ENCODE results near the gene STMND1. TPM values are rescaled to one million over a fixed set of nuclear protein-coding genes. Genes with fewer than 3 reads are reported as not detected.
"Not testable (repeated sequence)": the region's sequence is repeated elsewhere in the genome, so short reads cannot be mapped to it uniquely, and the experiment has no call there.

Gene STMND1
- total RNA-seq, 1 donor from 2014 or later, result not detected

- DNase-seq (ENCODE audit: low read depth), result no peak
- TF ChIP-seq CTCF (conservative IDR thresholded peaks at IDR 0.05; ENCODE audit: low read depth, low read length), result no peak
- H3K4me3 ChIP-seq (ENCODE audit: low read depth, low read length), result no peak overlapping the region
Measured at GRCh38 chr6:17062871-17063440, 38.9 kb upstream of the STMND1 start.

DNA sequence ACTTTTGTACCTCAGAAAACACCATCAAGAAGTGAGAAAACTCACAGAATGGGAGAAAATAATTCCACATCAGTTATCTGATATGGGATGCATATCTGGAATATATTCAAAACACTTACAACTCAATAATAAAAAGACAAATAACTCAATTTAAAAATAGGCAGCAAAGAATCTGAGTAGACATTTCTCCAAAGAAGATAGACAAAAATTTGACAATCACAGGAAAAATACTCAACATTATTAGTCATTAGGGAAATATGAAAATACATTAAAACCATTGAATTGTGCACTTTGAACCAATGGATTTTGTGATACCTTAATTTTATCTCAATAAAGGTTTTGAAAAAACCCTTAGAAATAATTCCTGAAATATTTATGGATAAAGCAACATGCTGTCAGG lies 36.9 kb upstream of the STMND1 start:
- H3K4me3 ChIP-seq (ENCODE audit: low read depth, low read length), result no peak overlapping the region
- no peak for TF ChIP-seq CTCF (conservative IDR thresholded peaks at IDR 0.05; ENCODE audit: low read depth, low read length)
- DNase-seq (ENCODE audit: low read depth), result no peak

DNA sequence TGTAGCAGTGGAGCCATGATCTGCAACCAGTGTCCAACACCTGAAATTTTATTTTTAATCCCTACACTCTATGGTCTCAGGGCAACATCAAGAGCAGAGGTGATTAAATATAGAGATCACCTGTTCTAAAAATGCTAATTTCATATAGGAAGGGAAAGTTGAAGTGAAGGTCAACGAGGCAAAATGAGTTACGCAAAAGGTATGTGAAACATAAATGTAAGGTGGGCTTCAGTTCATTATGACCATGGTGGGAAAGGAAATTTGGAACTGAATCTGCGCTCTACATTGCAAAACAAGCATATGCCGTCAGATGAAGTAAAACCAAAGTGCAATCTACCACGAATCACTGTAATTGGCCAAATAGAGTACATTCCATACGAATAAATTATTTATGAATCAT lies 35.2 kb upstream of the STMND1 start:
- TF ChIP-seq CTCF (conservative IDR thresholded peaks at IDR 0.05; ENCODE audit: low read depth, low read length), result no peak
- H3K4me3 ChIP-seq (ENCODE audit: low read depth, low read length), result no peak overlapping the region
- no peak for DNase-seq (ENCODE audit: low read depth)

DNA sequence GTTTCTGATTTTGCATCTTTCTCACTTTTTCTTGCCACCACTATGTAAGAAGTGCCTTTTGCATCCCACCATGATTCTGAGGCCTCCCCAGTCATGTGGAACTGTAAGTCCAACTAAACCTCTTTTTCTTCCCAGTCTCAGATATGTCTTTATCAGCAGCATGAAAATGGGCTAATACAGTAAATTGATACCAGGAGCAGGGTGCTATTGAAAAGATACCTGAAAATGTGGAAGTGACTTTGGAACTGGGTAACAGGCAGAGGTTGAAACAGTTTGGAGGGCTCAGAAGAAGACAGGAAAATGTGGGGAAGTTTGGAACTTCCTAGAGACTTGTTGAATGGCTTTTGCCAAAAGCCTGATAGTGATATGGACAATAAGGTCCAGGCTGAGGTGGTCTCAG lies 32.9 kb upstream of the STMND1 start:
- DNase-seq (ENCODE audit: low read depth); H3K4me3 ChIP-seq (ENCODE audit: low read depth, low read length): not testable (repeated sequence)

DNA sequence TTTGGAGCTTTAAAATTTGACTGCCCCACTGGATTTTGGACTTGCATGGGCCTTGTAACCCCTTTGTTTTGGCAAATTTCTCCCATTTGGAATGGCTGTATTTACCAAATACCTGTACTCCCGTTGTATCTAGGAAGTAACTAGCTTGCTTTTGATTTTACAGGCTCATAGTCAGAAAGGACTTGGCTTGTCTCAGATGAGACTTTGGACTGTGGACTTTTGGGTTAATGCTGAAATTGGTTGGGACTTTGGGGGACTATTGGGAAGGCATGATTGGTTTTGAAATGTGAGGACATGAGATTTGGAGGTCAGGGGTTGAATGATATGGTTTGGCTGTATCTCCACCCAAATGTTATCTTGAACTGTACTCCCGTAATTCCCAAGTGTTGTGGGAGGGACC lies 31.4 kb upstream of the STMND1 start:
- DNase-seq (ENCODE audit: low read depth); H3K4me3 ChIP-seq (ENCODE audit: low read depth, low read length): not testable (repeated sequence)

DNA sequence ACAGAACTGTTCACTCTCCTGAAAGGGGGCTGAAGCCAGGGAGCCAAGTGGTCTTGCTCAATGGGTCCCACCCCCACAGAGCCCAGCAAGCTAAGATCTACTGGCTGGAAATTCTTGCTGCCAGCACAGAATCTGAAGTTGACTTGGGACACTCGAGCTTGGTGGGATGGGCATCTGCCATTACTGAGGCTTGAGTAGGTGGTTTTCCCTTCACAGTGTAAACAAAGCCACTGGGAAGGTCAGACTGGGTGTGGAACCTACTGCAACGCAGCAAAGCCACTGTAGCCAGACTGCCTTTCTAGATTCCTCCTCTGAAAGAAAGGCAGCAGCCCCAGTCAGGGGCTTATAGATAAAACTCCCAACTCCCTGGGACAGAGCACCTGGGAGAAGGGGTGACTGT lies 28.3 kb upstream of the STMND1 start:
- DNase-seq (ENCODE audit: low read depth); H3K4me3 ChIP-seq (ENCODE audit: low read depth, low read length): not testable (repeated sequence)

DNA sequence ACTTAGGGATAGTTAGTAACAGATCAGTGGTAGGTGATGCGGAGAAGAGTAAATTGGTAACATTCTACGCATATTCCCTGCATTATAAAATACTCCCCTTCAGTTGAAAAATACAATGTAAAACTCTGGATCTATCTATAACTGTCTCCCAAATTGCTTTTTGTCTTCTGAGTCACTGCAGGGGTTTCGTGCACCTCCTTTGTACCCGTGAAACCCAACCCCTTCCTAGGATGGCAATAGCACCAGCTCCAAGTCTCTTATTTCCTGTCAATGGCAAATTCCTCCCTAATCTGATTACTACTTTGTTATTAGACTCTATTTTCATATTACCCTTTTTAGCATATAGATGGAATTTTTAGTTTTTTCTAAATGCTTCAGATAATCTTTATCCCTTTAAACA lies 20.6 kb upstream of the STMND1 start:
- no peak overlapping the region for H3K4me3 ChIP-seq (ENCODE audit: low read depth, low read length)
- no peak for DNase-seq (ENCODE audit: low read depth)

GRCh38 chr6:17081860-17082508 lies 19.9 kb upstream of the STMND1 start:
- no peak for DNase-seq (ENCODE audit: low read depth)
- no peak for TF ChIP-seq CTCF (conservative IDR thresholded peaks at IDR 0.05; ENCODE audit: low read depth, low read length)

More for the DNA sequence above, 20.6 kb upstream of the STMND1 start:
- no peak for TF ChIP-seq CTCF (conservative IDR thresholded peaks at IDR 0.05; ENCODE audit: low read depth, low read length)

More at GRCh38 chr6:17081860-17082508, 19.9 kb upstream of the STMND1 start:
- no peak overlapping the region for H3K4me3 ChIP-seq (ENCODE audit: low read depth, low read length)
